Measurements from ENCODE around the gene GTPBP1. TPM values are rescaled to one million over a fixed set of nuclear protein-coding genes. Genes with fewer than 3 reads are reported as not detected.

Gene GTPBP1
- total RNA-seq, 4 donors from 2014 or later = 53.1 to 79.9 (median 72.7) TPM

DNA sequence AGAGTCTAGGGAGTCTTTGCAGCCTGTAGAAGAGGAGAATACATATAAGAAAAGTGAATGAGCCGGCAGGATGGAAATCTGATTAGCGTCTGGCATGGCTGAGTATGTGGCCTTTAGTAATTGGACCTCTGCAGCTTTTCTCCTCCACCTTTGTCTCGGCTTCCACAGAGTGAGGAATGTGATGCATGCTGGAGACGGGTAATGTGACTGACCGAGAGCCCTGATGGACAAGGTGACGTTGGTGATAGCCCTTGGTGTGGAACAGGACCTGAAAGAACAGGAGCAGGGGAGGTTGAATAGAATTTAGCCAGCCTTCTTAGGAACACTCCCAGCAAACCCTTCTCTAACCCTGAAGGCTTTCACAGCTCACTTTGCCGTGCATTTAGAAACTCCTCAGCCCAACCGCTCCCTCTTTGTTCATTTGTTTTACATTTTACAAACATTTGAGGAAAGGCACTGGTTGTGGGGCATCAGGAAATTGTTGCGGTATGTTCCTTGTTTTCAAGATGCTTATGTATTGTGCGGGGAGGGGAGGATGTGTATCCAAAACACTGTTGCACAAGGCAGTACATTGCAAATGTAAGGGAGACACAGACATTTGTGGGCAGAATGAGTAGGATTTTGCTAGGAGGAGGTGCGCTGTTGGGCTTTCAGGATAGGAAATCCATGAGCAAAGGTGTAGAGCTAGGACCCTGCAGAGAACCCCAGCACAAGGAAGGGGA, 6.9 kb downstream of the GTPBP1 start:
- intact Hi-C loops (cut with DNase I; ENCODE audit: low total_unique reads) = no loop called here
- WGBS, 2 donors = 87 to 89% methylated on average over 11 of the region's 11 CpGs
- no peak for TF ChIP-seq POLR2A (IDR thresholded peaks at IDR 0.05)
- TF ChIP-seq CTCF (IDR thresholded peaks at IDR 0.05) = no peak
- DNase-seq (ENCODE audit: low spot score in 2 of 2) = no peak
- H3K4me3 ChIP-seq (ENCODE audit: low read depth, poor library complexity, severe bottlenecking) = no peak overlapping the region

DNA sequence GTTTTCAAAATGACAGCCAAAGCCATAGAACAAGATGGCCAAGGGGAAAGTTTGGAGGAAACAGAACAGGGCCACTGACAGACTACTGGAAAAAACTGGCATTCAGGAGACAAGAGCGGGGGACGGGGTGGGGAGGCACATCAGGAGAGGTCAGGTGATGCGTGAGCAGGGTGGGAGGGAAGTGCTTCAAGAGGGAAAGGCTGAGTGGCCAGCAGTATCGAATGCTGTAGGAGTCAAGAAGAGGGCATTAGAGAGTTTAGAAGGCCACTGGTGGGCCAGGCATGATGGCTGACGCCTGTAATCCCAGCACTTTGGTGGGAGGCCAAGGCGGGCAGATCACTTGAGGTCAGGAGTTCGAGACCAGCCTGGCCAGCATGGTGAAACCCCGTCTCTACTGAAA, 8.2 kb downstream of the GTPBP1 start:
- H3K4me3 ChIP-seq (ENCODE audit: low read depth, poor library complexity, severe bottlenecking) = no peak overlapping the region
- no peak for DNase-seq (ENCODE audit: low spot score in 2 of 2)
- TF ChIP-seq POLR2A (IDR thresholded peaks at IDR 0.05) (no peak), CTCF (IDR thresholded peaks at IDR 0.05) (no peak)
- intact Hi-C loops (cut with DNase I; ENCODE audit: low total_unique reads) = no loop called here
- 88% methylated on average over 8 of the region's 8 CpGs for whole genome bisulfite sequencing, 2 donors

DNA sequence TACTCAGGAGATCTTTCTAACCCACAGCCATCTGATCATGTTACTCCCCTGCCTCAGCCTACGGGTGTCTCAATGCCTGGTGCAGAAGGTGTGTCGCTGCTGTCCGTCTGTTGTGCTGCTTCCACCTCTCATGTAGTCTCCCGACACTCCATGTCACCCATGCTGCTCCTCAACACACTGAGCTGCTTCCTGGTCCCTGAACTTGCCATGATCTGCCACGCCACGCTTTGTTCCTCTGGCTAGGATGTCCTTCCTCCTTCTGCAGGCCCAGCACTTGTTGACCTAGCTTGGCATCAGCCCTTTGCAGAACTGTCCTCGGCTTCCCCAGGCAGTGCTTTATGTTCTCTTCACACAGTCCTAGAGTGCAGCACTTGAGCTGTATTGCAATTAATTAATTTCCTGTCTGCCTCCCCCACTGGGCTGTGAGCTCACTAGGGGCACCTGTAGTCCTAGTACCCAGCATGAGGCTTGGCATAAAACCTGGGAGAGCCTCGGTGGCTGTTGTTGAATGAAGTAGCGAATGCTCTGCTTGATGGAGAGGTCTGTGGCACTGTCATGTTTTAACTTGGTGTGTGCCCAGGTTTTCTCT, 9.5 kb downstream of the GTPBP1 start:
- TF ChIP-seq POLR2A (IDR thresholded peaks at IDR 0.05) (no peak), CTCF (IDR thresholded peaks at IDR 0.05) (no peak)
- DNase-seq (ENCODE audit: low spot score in 2 of 2) = no peak
- intact Hi-C loops (cut with DNase I; ENCODE audit: low total_unique reads) = no loop called here
- WGBS, 2 donors = 78 to 85% methylated on average over 9 of the region's 9 CpGs
- H3K4me3 ChIP-seq (ENCODE audit: low read depth, poor library complexity, severe bottlenecking) = no peak overlapping the region

DNA sequence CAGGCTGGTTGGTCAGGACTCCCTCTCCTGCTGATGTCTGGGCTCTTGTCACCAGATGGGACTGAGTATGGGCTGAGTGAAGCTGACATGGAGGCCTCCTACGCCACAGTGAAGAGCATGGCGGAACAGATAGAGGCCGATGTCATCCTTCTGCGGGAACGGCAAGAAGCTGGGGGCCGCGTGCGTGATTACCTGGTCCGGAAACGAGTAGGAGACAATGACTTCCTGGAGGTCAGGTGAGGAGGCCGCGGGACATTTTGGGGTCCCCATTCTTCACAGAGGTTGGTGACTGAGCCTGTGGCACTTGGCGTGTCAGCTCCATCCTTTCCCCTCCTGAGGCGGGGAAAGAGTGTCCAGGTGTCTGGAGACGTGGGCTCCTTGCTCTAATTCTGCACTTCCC, 10.1 kb downstream of the GTPBP1 start:
- no peak for TF ChIP-seq POLR2A (IDR thresholded peaks at IDR 0.05)
- no peak for TF ChIP-seq CTCF (IDR thresholded peaks at IDR 0.05)
- WGBS, 2 donors = 94 to 96% methylated on average over 15 of the region's 15 CpGs
- intact Hi-C loops (cut with DNase I; ENCODE audit: low total_unique reads) = no loop called here
- DNase-seq (ENCODE audit: low spot score in 2 of 2) = no peak
- H3K4me3 ChIP-seq (ENCODE audit: low read depth, poor library complexity, severe bottlenecking) = no peak overlapping the region

DNA sequence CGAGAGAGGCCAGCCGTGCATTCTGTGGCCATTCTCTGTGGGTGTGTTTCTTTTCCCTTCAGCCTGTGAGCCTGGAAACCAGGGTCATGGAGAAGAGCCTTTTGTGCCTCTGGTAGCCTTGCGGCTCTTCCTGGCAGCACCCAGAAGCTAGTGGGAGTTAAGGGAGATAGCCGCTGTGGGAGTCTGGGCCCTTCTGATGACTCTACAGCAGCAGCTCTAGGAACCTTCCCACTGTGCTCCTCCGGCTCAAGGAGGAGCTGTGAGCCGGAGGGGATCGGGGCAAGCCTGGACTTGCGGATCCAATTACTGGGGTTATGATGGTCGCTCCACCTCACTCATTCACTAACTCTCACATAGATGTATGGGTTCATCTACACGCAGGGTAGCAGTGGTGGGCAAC, 10.5 kb downstream of the GTPBP1 start:
- H3K4me3 ChIP-seq (ENCODE audit: low read depth, poor library complexity, severe bottlenecking) = no peak overlapping the region
- intact Hi-C loops (cut with DNase I; ENCODE audit: low total_unique reads) = no loop called here
- WGBS, 2 donors = 89 to 91% methylated on average over 10 of the region's 10 CpGs
- DNase-seq (ENCODE audit: low spot score in 2 of 2) = no peak
- no peak for TF ChIP-seq POLR2A (IDR thresholded peaks at IDR 0.05)
- TF ChIP-seq CTCF (IDR thresholded peaks at IDR 0.05) = no peak

Measured in lower leg skin (tissue), 4 donors.